Skin of body (tissue), 2 donors: Measurements from ENCODE around the gene ABCB11. TPM values are rescaled to one million over a fixed set of nuclear protein-coding genes. Genes with fewer than 3 reads are reported as not detected.
"Not testable (repeated sequence)": the region's sequence is repeated elsewhere in the genome, so short reads cannot be mapped to it uniquely, and the experiment has no call there.

Experiments
- DNase-seq: peaks from one replicate; lab custom pipeline; 2025; lab: John Stamatoyannopoulos, UW
- total RNA-seq: library from RNA; depleted of rRNA; stranded (reverse); fragments of >200 nt; gene quantifications from one replicate; pipeline ENCODE4 v1.2.3, GENCODE V29; 2014

The ABCB11 gene
- total RNA-seq, 1 donor from 2014 or later: 0.79 TPM

- no peak for DNase-seq
Observed at GRCh38 chr2:168935810-168936581, 95.1 kb downstream of the ABCB11 start.

- DNase-seq: no peak
Observed at GRCh38 chr2:168934826-168935225, 96.3 kb downstream of the ABCB11 start.

GRCh38 chr2:168932174-168932573 lies 99.0 kb downstream of the ABCB11 start:
- not testable (repeated sequence) for DNase-seq

GRCh38 chr2:168930242-168930641 lies 100.9 kb downstream of the ABCB11 start:
- DNase-seq: no peak

GRCh38 chr2:168929031-168929430 lies 102.1 kb downstream of the ABCB11 start:
- no peak for DNase-seq

GRCh38 chr2:168928113-168928831 lies 102.9 kb downstream of the ABCB11 start:
- no peak for DNase-seq

- no peak for DNase-seq
Observed at GRCh38 chr2:168926621-168927386, 104.3 kb downstream of the ABCB11 start.

GRCh38 chr2:168920504-168921157 lies 110.5 kb downstream of the ABCB11 start:
- DNase-seq: no peak

- DNase-seq: no peak
Observed at GRCh38 chr2:168916331-168916675, 114.8 kb downstream of the ABCB11 start.

- no peak for DNase-seq
Observed at GRCh38 chr2:168915441-168916330, 115.4 kb downstream of the ABCB11 start.

- DNase-seq: no peak
Observed at GRCh38 chr2:168913495-168913894, 117.6 kb downstream of the ABCB11 start.

GRCh38 chr2:168912901-168913369 lies 118.2 kb downstream of the ABCB11 start:
- DNase-seq: no peak

GRCh38 chr2:168912466-168912865 lies 118.7 kb downstream of the ABCB11 start:
- DNase-seq: no peak

- DNase-seq: no peak
Observed at GRCh38 chr2:168910330-168910729, 120.8 kb downstream of the ABCB11 start.

GRCh38 chr2:168907940-168908662 lies 123.0 kb downstream of the ABCB11 start:
- DNase-seq: no peak

- DNase-seq: no peak
Observed at GRCh38 chr2:168904358-168904757, 126.8 kb downstream of the ABCB11 start.

- no peak for DNase-seq
Observed at GRCh38 chr2:168903888-168904287, 127.2 kb downstream of the ABCB11 start.

- DNase-seq: no peak
Observed at GRCh38 chr2:168901003-168901402, 130.1 kb downstream of the ABCB11 start, which contains the start of gene G6PC2. TSS of gene G6PC2 (plus strand) at chr2:168901291. CDS start at chr2:168901332, 41 bp downstream.

GRCh38 chr2:168897449-168897848 lies 133.7 kb downstream of the ABCB11 start:
- DNase-seq: no peak

GRCh38 chr2:168896783-168897182 lies 134.3 kb downstream of the ABCB11 start:
- DNase-seq: no peak
